NCI-H2171 (cell line): Measurements from ENCODE around the gene TTLL11.
"Not testable (repeated sequence)": the region's sequence is repeated elsewhere in the genome, so short reads cannot be mapped to it uniquely, and the experiment has no call there.

ENCODE experiments used
- DNase-seq: peaks from one replicate; lab custom pipeline; 2025; lab: John Stamatoyannopoulos, UW

The TTLL11 gene

GRCh38 chr9:122000526-122000925, 92.6 kb downstream of the TTLL11 start:
- DNase-seq: not testable (repeated sequence)

GRCh38 chr9:121999556-121999955, 93.6 kb downstream of the TTLL11 start:
- DNase-seq: no peak

GRCh38 chr9:121998513-121999049, 94.5 kb downstream of the TTLL11 start:
- no peak for DNase-seq

GRCh38 chr9:121997791-121998190, 95.3 kb downstream of the TTLL11 start:
- no peak for DNase-seq

- no peak for DNase-seq
These were observed 96.3 kb downstream of the TTLL11 start for GRCh38 chr9:121996783-121997182.

- DNase-seq: no peak
These were observed 97.1 kb downstream of the TTLL11 start for GRCh38 chr9:121995997-121996396.

- peak; percentile 69 for DNase-seq
These were observed 100.4 kb downstream of the TTLL11 start for GRCh38 chr9:121992571-121993212.

GRCh38 chr9:121991307-121991661, 101.8 kb downstream of the TTLL11 start:
- DNase-seq: no peak

- DNase-seq: no peak
These were observed 102.4 kb downstream of the TTLL11 start for GRCh38 chr9:121990600-121991306.

- DNase-seq: no peak
These were observed 104.1 kb downstream of the TTLL11 start for GRCh38 chr9:121989010-121989409.

- no peak for DNase-seq
These were observed 105.8 kb downstream of the TTLL11 start for GRCh38 chr9:121987314-121987713.

GRCh38 chr9:121985792-121986494, 107.2 kb downstream of the TTLL11 start:
- no peak for DNase-seq

GRCh38 chr9:121984726-121985402, 108.2 kb downstream of the TTLL11 start:
- no peak for DNase-seq

- no peak for DNase-seq
These were observed 109.4 kb downstream of the TTLL11 start for GRCh38 chr9:121983736-121984135.

- no peak for DNase-seq
These were observed 111.8 kb downstream of the TTLL11 start for GRCh38 chr9:121981118-121981883.

GRCh38 chr9:121980665-121981064, 112.4 kb downstream of the TTLL11 start:
- not testable (repeated sequence) for DNase-seq

- no peak for DNase-seq
These were observed 113.4 kb downstream of the TTLL11 start for GRCh38 chr9:121979736-121980135.

GRCh38 chr9:121976751-121977150, 116.4 kb downstream of the TTLL11 start:
- DNase-seq: no peak

GRCh38 chr9:121975801-121976277, 117.3 kb downstream of the TTLL11 start:
- no peak for DNase-seq

GRCh38 chr9:121974421-121974820, 118.7 kb downstream of the TTLL11 start:
- no peak for DNase-seq

GRCh38 chr9:121972501-121972981, 120.6 kb downstream of the TTLL11 start:
- no peak for DNase-seq
